HG03039 (cell line): ENCODE data around the gene CLEC20A.

ENCODE experiments used
- ATAC-seq: cut with Tn5 transposase; IDR thresholded peaks from one replicate; pipeline ENCODE4 v1.9.1; 2021; ENCODE audit warnings: mild to moderate bottlenecking, moderate library complexity; ENCODE audit not compliant: unreplicated experiment

CLEC20A gene

DNA sequence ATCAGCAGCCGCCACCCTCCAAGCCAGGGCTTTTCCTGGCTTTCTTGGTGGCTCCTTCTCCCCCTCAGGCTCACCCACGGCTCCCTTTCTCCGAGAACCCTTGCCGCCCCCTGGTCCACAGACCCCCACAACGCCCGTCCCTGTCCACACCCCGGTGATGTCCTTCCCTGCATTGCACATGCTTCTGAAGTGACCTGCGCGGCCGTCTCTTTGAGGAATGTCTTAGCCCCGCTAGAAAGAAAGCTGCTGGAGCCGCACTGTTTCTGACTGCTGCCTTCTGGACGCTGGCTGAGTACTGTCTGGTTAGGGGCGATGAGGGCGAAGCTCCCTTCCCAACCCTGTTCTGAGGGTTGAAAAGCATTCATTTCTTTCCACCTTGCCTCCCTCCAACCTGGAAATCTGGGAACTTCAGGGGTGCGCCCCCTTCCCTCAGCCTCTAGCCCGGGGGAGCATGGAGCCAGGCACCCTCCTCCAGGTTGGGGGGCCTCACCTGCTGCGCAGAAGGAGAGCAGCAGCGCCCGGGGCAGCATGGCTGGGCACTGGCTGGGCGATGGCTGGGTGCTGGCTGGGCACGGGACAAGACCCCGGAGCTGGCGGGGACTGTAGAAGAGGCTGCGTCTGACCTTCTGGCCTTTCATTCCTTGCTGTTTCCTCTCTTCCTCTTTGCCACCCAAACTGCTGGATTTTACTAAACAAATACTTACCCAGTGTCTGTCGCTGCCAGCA lies at the start of gene CLEC20A:
TSS of gene CLEC20A (minus strand) at position 555 of the 726 bp plus-strand sequence. CDS start at position 530, 25 bp downstream.
- ATAC-seq, result no peak

DNA sequence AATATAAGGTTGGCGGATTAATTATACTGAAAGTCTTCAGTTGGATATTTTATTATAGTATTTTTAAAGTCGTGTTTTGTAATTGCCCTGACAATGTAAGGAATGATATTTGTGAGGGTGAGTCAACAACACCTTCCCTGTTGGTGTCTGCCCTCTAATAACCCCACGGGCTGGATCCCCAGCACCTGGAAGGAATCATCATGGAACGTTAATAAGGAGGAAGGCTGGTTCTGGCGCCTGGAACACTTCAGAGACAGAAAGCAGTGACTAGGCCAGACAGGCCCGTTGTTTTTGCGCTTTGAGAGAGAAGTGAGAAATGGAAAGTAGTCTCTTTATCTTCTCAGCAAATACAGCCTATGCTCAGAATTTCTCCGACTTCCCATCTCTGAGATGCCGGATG lies 47.8 kb upstream of the CLEC20A start:
- no peak for ATAC-seq

DNA sequence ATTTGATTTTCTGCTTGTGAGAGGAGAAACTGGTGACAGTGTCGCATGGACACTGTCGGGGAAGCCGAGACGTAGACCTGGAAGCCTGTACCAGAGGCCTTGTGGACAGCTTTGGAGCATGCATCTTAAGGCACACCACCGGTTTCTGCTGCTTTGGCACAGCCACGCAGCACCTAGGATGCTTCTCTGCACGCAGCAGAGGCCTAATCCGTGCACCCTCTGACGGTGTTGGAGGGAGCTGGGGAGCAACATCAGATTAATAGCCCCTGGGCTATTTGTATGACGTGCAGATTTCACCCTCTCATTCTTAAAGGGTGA lies 46.5 kb upstream of the CLEC20A start:
- ATAC-seq, result peak; percentile 24

DNA sequence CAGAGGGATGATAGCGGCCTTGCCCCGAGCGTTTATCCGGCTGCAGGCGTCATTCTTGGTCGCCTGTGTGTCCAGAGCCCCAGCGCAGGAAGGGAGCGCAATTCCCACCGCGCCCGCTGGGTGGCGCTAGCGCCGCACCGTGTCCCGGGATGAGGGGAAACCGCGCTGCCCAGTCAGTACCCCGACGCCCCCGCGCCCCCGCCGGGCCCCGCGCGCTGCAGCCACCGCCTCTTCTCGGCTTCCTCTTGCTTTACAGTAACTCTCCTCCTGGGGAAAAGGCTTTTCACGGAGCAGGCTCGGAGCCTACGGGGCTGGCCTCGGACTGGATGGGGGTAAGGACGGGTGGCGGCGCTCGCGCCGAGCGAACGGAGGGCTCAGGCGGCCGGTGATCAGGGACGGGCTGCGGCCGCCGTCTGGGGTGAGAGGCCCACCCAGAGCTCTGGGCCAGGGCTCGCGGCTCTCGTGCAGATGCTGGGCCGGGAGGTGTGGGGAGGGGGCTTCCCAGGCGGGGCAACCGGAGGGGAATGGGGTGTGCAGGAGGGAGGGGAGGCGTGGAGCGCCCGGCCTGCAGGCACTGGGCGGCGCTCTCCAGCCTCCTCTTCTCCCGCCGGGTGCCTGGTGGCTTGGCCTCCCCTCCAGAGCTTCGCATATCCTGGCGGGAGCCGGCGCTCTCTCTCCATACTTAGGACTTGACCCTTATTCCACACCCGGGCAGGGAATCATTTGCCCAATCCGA lies 46.0 kb upstream of the CLEC20A start:
- ATAC-seq, result peak; percentile 65

DNA sequence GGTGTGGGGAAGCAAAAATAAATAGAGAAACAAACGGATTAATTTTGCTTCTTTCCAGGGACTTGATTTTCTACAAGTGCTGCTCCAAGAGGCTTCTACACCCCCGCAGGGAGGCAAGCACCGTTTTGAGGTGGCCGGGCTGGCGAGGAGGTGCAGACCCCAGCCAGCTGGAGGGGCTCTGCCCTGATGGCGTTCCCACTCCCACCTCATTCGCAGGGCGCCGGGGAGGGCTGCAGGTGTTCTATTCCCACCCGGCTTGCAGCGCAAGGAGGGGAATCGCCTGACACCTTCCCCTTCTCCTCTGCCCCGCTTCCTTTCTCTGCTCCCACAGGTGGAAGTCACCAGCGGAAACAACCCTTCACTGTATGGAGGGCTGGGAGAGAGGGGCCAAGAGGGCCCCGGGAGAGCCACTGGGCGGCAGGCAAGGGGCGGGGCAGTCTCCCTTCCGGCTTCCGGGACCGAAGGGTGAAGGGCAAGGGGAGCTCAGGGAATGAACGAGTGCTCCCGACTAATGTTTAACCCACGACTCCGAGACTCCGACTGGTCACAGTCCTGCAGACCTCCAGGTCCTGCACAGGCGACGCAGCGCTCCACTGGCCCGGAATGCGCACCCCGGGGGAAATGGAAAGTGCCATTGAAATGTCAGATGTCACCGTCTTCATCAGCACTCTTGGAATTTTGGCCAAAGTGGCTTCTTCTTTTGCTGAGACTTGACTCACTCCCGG lies 45.2 kb upstream of the CLEC20A start:
- peak; percentile 35 for ATAC-seq

DNA sequence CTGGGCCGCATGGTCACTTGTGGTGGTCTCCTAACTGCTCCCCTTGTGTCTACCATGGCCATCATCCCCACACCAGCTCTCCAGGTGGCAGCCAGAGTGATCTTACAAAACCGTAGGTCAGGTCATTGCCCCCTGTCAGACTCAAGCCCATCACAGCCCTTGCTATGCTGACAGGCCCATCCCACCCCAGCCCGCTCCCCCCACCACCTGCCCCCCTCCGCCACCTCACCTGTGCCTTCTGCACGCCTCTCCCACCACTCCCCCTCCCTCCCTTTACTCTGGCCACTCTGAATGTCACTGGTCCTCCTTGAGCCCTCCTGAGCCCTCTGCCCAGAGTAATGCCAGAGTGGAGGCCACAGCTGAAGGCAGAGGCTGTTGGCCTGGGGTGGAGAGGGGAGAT lies 44.6 kb upstream of the CLEC20A start:
- ATAC-seq, result no peak

DNA sequence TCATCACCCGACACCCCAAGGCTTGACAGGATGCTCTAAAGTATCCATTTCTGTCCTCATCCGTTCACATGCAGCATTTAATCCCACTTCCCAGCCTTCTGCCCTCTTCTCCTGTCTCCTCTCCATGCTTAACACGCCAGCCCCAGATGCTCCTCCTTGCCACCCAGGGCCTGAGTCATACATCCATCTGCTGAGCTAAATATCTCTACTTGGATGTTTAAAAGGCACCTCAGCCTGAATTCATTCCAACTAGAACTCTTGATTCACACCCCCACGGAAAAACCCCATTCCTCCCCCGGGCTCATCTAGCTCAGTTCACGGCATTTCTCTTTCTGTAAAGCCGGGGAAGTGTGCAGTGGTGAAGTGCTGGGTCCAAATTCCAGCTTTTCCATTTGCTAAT lies 43.9 kb upstream of the CLEC20A start:
- ATAC-seq, result no peak

DNA sequence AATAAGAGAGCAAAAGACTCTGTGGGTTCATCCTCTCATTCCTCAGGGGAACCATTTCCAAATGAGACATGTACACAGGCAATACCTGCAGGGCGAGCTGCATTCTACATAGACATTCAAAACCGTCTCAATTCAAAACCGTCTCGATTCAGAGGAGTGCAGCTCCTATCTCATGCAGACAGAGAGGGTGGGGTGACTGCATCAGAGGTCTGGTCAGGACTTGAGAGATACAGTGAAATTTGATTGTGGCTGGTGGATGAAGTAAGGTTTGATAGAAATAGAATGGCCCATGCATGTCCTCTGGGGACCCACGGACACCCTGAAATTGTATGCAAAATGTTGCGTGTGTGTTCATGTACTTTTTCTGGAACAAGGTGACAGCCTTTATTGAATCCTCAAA lies 43.4 kb upstream of the CLEC20A start:
- ATAC-seq, result no peak

DNA sequence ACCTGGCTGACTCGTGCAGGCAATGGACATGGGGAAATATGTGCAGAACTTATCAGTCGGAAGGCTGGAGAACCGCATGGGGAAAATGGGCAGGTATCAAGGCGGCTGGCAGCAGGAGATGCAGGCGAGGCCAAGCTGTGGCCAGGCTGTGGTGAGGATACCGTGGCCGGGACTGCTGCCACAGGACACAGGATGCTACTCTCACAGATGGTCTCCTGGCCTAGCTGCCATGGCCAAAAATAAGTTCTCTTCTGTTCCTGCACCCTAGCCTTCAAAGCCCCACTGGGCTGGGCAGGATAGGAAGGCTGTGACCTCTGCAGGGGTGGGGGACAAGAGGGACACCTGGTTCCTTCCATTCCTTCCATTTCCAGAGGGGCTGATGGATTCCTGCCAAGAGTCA lies 42.5 kb upstream of the CLEC20A start:
- ATAC-seq, result no peak

DNA sequence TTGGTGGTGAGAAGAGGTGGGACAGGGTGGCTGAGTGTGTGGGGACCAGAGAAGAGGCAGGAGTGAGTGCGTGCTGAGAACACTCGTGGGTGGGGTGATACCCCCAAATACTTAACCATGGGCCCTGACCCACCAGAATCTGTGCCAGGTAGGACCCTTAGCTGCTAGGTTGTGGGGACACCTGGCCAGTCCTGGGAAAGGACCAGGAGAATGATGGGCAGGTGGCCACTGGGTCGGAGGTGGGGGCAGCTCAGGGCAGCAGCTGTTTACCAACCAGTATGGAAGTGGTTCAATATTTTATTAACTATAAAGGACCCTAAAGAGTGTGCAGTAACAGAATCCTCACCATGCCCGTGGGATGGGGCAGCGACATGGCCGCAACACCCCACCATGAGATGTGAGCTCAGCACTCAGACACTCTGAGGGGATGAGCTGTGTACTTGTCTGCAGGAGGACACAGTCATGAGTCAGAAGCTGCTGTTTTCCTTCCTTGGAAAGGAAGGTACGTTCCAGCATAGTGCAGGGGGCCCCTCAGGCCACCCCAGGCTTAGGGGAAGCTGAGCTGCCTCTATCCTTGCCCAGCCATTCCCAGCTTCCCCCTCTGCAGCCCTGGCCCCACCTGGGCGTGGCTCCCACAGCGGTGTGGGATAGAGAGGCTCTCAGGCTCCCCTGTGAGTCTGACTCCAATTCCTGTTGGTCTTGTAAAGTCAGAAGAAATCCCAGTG lies 41.6 kb upstream of the CLEC20A start:
- ATAC-seq, result no peak

DNA sequence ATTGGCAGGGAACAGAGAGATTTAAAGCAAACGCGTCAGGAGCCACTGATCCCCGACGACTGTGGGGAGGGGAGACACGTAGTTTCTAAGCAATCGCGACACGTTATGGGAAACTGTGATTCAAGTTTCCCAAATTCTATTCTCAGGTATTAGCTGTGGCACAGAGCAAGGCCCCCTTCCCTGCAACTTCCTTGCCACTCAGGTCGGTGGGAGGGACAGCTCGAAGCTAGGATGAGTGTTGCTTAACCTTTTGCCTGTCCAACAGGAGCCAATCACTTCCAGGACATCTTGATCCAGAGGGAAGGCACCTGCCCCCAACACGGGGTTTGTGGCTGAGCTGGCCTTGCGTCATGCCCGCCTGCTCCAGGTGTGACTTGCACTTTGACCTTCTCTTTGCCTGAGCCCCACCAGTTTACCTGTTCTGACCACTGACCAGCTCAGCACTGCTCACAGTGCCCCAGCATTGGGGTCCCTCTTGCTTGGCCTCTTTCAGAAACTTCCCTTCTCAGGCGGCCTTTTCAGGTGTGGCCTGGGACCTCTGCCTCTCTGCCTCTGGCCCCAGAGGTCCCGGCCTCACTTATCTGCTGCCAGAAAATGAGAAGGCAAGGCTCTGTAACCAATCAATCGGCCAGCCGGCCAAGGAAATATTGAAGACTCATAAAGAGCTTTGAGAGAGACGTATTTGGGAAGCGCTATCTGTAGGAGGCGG lies 40.8 kb upstream of the CLEC20A start:
- no peak for ATAC-seq

DNA sequence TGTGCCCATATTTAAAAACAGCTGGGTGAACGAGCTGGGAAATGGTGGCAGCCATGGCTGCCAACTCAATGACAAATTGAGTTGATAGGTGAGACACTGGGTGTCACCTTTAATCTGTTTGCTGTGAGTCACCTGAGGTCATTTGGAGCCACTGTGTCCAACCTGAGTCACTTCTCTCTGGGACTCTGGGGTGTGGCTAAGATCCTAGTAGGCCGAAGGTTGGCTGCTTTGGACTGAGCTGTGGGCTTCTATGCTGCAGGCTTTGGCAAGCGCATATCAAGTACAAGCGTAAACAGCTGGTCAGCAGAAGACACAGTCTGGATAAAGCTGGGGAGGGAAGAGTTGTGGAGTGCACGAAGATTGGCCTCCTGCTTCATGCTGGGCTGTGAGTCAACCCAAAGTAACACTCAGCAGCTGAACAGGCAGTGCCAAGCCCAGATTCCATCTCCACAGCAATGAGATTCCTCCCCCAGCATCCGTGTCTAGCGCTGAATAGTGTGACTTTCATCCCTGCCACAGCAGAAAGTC lies 40.1 kb upstream of the CLEC20A start:
- no peak for ATAC-seq

DNA sequence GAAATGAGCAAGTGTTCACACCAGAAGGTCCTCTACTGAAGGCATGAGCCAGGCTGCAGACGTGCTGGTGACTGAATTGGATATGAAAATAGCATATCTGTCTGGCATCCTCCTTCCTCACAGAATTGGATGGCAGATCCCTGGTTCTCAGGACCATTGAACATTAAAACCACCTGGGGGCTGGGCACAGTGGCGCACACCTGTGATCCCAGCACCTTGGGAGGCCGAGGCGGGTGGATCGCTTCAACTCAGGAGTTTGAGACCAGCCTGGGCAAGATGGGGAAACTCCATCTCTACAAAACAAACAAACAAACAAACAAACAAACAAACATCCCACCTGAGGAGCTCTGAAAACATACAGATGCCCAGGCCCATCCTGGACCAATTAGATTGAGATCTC lies 39.6 kb upstream of the CLEC20A start:
- no peak for ATAC-seq

DNA sequence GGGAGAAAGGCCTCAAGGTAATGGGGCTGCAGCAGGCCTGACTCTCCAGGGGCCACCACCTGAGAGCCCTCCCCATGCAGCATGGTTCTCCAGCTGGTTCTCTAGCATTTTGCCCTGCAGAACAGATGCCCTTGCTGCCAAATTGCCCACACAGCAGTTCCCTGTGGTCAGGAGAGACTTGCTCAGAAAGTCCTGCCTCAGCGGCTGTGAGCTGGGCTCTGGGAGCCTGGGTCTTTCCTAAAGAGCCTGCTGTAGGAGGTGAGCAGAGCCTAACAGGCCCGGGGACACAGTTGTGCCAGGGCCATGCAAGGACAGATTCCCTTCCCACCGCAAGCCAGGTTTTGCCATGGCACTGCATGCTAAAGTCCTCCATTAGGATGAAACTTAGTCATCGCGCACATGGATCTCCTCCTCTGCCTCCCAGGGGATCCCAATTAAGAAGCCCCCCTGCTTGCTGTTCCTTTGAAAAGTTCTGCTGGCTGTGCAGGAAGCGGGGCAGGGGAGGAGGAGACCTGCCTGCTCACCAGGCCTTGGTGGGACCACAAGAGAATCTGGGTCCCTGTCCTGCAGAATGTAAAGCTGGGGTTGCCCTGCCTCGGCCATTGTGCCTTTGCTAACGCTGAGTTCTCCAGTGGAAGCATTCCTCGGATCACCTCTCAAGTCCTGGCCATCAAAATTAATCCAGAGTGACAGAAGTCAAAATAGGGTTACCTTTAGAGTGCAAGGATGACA lies 37.5 kb upstream of the CLEC20A start:
- ATAC-seq, result no peak

DNA sequence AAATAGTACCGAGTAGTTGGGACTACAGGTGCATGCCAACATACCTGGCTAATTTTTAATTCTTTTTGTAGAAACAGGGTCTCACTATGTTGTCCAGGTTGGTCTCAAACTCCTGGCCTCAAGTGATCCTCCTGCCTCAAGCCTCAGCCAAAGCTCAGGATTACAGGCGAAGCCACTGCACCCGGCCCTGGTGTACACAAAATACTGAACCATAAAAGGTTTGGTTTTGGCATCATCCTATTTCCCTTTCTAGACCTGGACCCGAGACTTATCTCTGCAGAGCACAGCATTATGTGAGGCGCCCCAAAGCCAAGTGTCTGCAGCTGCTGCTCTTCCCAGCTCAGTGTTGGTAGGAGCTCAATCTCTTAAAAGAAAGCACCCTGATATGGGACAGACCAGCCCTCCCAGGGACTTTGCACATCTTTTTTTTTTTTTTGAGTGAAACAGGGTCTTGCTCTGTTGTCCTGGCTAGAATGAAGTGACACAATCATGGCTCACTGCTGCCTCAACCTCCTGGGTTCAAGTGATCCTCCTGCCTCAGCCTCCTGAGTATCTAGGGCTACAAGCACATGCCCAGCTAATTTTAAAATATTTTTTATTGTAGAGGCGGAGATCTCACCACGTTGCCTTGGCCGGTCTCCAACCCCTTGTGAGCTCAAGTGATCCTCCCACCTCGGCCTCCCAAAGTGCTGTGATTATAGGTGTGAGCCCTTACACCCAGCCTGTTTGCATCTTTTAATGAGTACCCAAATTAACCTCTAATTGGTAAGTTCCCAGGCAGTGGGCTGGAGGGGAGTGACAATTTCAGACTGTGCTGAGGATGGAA lies 36.6 kb upstream of the CLEC20A start:
- ATAC-seq, result no peak

DNA sequence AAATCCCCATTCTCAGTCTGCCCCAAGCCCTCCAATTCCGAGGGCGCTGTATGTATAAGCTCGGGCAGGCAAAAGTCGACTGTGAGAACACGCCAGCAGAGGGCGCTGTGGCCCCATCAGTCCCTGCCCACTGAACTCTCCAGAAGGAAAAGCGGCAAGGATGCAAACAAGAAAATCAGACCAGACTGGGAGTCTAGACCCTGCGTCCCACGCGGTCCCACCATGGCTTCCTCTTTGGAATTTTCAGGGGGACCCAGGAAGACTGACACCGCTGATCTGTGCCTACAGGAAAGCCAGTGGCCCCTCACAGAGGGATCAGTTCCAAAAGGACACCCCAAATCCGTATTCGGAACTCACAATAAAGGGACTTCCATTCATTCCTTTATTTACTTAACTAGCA lies 35.6 kb upstream of the CLEC20A start:
- ATAC-seq, result peak; percentile 64

DNA sequence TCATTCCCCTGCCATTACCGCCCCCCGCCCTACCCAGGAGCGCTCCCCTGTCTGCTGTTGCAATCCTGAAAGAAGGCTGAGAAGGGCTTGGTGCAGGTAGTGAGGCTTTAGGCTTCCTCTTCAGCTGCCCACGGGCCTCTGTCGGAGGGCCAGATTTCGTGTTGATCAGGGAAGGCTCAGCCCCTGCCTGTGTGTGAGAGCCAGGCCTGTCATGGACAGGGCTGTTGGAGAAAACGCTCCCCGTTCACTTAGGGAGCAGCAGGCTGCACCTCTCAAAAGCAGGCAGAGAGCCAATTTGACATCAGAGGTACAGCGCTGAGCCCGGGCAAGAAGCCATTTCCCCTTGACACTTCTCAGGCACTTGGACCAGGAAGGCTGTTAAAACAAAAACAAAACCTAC lies 35.1 kb upstream of the CLEC20A start:
- ATAC-seq, result no peak

DNA sequence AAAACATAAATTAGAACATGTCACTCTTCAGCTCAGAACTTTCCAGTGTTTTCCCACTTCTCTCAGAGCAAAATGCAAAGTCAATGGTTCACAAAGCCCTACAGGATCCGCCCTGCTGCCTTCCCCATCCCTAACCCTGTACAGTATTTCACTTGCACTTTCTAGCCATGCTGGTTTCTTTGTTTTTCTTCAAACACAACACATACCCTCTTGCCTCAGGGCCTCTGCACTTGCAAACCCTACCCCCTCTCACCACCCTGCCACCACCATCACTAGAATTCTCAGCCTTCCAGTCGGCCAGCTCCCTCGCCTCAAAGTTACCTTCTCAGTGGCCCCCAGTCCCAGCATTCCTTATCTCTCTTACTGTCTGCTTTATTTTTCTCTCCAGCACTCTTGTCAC lies 33.7 kb upstream of the CLEC20A start:
- no peak for ATAC-seq

DNA sequence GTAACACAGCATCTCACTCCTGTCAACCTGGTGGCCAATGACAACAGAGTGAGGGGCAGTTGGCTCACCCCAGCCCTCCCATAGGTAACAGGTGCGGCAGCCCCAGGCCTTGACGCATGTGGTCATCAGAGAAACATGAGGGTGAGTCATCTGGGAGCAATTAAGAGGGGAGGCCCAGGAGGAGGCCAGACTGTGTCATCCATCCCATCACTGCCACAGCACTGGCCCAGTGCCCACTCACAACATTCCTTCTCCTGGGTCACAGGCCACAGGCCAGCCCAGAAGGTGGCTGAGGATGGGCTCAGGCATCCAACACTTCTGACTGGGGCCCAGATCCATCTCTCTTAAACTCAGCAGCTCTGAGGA lies 33.3 kb upstream of the CLEC20A start:
- ATAC-seq, result no peak
